ENCODE data around the gene MAB21L4.

The MAB21L4 gene

DNA sequence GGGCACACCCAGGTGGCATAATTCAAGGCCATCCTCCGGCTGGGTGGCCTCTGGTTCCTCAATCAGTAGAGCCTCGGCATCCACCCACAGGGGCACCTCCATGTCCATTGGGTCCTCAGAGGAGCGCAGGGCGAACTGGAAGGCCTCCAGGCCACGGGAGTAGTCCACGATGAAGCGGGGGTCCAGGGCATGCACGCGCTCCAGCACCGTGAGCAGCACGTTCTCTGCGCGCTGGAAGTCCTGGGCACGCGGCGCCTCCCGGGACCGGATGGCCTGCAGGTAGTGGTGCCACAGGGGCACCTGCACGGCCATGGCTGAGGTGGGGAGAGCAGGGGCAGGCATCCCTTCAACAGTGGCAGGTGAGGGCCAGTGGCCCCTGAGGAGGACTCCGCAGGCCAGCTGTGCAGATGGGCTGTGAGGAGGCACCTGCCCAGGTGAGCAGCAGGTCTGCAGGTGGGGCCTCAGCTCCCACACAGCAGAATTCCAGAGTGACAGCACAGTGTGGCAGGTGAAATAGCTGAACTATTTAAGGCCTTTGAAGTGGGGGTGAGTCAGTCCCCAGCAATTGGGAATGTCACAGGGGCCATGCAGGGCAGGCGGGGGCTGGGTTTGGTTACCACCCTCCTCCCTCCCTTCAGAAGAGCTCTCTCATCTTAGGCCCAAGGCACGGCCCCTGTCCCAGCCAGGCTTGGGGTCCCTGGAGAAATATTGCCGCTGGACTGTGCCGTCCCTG lies at the start of gene MAB21L4:
Gene MAB21L4, minus strand, starts transcription at position 501 of the 733 bp plus-strand sequence. Its CDS starts 159 bp downstream, at position 342.
- no peak for DNase-seq

DNA sequence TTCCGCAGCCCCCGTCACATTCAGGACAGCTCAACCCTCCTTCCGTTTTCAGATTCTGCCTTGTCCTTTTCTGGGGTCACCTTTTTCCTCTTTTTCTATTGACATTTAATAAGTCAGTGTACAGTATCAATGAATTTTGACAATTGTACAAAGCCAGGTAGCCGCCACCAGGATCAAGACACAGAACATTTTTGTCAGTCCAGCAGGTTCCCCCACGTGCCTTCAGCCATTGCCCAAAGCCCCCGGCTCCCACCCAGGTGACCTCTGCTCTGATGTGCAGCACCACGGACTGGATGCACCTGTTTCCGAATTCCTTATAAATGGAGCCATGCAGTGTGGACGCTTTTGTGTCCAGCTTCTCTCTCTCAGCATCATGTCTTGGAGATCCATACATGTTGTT lies 40.1 kb upstream of the MAB21L4 start:
- no peak for DNase-seq

DNA sequence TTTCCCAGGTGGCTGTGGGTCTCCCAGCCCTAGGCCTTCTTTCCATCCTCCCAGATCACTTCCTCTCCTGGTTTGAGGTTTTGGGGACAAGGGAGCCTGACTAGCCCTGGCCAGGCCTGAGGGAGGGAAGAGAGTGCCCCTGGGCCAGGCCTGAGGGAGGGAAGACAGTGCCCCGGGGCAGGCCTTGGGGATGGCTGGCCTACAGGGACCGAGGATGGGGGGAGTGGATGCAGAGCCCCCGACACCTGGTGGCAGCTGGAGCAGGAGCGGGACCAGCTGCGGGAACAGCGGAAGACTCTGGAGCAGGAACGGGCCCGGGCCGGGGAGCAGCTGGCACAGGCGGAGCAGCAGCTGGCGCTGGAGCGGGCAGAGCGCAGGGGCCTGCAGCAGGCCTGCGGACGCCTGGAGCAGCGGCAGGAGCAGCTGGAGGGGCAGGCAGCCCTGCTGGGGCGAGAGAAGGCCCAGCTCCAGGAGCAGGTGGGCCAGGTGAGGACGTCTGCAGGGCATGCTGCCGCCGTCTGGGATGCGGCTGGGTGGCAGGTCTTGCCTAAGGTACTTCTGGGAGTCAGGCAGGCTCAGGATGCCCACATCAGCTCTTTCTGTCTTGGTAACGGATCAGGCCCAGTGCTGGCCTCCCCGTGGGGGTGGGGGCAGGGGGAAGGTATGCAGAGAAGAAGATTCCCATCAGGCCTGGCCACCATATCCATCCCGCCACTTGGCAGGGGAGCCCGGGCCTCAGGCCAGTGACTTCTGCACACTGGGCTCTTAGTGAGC lies 39.3 kb upstream of the MAB21L4 start:
- DNase-seq, result no peak

- DNase-seq, result no peak
Measured at GRCh38 chr2:240934701-240935102, 38.7 kb upstream of the MAB21L4 start.

GRCh38 chr2:240933966-240934700 lies 38.2 kb upstream of the MAB21L4 start:
- no peak for DNase-seq

- no peak for DNase-seq
Measured at GRCh38 chr2:240933048-240933965, 37.4 kb upstream of the MAB21L4 start.

GRCh38 chr2:240932724-240933047 lies 36.7 kb upstream of the MAB21L4 start:
- no peak for DNase-seq

DNA sequence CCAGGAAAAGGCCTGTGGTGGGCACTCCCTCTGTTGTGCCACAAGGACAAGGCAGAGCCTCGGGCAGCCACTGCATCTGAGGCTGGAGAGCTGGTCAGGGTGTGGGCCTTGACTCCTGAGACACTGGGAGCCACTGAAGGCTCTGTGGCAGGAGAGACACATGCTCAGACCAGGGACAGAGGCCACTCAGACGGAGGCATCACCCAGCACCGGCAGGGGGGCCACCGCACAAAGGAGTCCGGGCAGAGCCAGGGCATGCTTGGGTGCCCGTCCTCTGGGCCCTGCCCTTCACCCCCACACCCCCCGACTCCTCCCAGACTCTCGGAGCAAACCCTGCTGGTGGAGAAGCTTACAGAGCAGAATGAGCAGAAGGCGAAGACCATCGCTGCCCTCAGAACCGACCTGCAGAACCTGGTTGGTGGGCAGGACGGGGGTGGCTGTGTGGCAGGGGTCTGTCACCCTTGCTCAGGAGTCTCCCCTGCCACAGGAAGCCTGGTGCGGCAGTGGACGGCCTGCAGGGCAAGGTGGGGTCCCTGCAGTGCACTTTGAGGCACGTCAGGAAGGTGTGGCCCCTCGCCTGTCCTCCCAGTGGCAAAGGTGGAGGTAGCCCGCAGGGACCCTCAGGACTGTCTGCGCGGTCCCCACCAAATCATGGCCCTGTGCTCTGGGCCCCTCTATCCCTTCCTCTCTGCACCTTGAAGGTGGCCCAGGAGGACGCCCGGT lies 36.2 kb upstream of the MAB21L4 start:
- DNase-seq, result no peak

GRCh38 chr2:240931319-240931949 lies 35.5 kb upstream of the MAB21L4 start:
- no peak for DNase-seq

GRCh38 chr2:240930631-240931318 lies 34.8 kb upstream of the MAB21L4 start:
- no peak for DNase-seq

GRCh38 chr2:240930096-240930630 lies 34.2 kb upstream of the MAB21L4 start:
- DNase-seq, result no peak

DNA sequence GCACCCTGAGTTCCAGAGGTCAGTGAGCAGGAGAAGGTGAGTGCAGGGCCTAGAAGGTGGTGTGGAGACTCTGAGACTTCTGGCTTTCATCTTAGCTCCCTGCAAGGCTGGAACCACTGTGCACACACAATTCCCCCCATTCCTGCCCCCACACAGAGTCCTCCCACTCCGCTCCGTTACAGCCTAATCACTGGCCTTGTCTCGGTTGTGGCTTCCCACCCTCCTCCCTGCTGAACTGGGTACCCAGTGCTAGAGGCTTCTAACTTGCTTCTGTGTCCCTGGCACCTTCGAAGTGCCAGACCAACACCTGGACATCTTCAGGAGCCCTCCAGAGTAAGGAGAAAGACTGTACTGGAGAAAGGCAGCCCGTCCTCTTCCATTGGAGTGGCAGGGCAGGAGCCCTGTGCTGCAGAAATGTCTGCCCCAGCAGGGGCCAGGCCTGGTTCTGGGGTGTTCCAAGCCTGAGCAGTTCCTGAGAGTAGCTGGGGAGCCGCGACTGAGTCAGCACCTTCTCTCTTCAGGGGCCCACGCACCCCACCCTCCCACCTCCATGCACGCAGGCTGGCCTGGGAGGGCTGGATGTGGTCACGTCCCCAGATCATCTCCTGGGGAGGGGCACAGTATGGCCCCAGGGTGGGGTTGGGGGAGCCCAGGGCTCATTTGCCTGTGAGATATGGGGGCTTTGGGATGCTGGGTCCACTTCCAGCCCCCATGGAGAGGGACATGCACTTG lies 33.6 kb upstream of the MAB21L4 start:
- DNase-seq, result no peak

- DNase-seq, result peak in 1 of 2 donors; percentile 5
Measured at GRCh38 chr2:240928476-240929363, 32.8 kb upstream of the MAB21L4 start.

DNA sequence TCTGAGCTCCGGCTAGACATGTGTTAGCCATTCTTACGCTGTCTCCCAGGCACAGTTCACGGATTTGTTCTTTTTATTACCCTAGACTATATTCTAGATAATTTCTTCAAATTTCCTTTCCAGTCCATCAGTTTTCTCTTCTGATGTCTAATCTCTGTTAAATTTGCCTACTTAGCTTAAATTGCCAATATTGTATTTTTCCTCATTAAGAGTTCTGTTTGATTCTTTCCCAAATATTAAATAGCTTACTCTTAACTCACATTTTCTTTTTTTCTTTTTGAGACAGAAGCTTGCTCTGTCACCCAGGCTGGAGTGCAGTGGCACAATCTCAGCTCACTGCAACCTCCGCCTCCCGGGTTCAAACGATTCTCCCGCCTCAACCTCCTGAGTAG lies 31.4 kb upstream of the MAB21L4 start:
- DNase-seq, result peak in 1 of 2 donors; percentile 3

- peak in 1 of 2 donors; percentile 5 for DNase-seq
Measured at GRCh38 chr2:240926516-240927389, 30.8 kb upstream of the MAB21L4 start.

GRCh38 chr2:240925568-240926515 lies 29.9 kb upstream of the MAB21L4 start:
- peak in 1 of 2 donors; percentile 9 for DNase-seq

Measured in CD4-positive, alpha-beta T cell treated with Interleukin-4 for 1 hour (primary cell).